ENCODE results near the gene PCP4L1.
"Not testable (repeated sequence)": the region's sequence is repeated elsewhere in the genome, so short reads cannot be mapped to it uniquely, and the experiment has no call there.

Gene PCP4L1

GRCh38 chr1:161228032-161228431, 30.5 kb upstream of the PCP4L1 start:
- no peak for DNase-seq (ENCODE audit: low read depth)

DNA sequence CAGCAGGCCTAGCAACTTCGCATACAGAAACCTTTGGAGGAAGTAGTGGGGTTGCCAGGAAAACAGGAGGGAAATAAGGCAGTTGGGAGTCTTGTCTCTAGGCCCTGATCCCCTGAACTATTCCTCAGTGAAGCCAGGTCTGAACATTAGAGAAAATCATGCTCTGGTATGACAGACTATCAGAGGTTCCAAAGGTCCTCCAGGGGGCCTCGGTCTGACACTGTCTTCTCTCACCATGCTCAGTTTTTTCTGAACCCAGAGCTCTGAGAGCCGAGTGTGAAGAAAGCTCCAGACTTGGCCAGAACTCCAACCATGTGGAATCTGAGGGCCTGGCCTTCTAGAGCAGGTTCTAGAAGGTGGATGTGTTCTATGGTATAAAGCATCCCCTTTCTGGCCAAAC, 28.6 kb upstream of the PCP4L1 start:
- DNase-seq (ENCODE audit: low read depth): no peak

DNA sequence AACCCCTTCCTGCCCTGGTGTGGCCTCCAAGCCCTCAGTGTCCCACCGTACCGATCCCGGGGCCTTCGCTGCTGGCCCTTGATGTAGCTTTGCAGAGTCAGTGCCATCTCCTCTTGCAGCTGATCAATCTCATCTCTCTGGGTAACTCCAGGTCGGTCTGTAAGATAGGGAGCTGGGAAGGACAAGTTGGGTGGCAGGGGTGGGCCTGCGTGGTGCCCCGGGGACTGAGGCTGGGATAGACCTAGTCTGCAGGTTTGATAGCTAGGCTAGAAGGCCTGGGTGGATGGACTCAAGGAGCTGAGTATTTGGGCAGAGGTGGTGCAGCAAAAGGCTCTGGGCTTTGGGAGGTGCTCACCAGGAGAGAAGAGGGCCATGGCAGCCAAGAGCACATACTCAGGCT, 27.8 kb upstream of the PCP4L1 start:
- DNase-seq (ENCODE audit: low read depth): no peak

DNA sequence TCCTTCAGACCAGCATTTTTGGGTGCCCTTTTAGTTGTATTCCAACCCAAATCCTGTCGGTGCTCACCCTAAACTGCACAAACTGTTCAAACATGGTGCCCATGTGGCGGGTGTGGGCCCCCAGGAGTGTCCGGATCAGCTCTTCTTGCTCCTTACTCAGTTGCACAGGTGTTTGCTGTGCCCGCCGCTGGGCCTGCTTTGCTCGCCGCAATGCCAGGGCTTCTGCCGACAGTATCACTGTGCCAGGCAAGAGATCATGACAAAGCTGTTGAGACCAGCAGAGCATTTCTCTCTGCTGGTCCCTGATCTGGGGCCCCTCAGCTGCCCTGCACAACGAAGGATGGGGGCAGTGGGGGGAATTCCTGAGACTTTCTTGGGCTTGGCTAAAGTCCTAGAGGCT, 25.4 kb upstream of the PCP4L1 start:
- no peak for DNase-seq (ENCODE audit: low read depth)

- DNase-seq (ENCODE audit: low read depth): no peak
Measured at GRCh38 chr1:161235957-161236775, 22.4 kb upstream of the PCP4L1 start.

- DNase-seq (ENCODE audit: low read depth): no peak
Measured at GRCh38 chr1:161238039-161238473, 20.5 kb upstream of the PCP4L1 start, which contains the start of gene NR1I3. NR1I3 (minus strand) TSS chr1:161238203; CDS start chr1:161236565, 1,638 bp downstream.

DNA sequence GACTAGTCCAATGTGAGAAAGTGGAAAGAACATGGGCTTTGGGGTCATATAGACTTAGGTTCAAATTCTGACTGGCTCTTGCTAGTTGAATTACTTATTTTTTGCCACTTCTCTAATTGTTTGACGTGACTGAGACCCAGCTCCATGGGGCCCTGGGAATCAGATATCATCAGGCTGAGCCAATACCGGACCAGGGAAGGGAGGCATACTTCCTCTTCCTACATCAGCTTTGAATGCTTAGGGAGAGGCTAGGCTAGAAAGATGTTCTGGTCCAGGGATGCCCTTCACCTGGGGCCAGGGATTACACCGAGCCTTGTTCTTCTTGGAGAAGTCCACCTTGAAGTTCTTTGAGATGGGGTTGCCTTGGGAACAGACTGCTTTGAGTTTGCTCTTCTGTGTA, 16.9 kb upstream of the PCP4L1 start:
- no peak for DNase-seq (ENCODE audit: low read depth)

DNA sequence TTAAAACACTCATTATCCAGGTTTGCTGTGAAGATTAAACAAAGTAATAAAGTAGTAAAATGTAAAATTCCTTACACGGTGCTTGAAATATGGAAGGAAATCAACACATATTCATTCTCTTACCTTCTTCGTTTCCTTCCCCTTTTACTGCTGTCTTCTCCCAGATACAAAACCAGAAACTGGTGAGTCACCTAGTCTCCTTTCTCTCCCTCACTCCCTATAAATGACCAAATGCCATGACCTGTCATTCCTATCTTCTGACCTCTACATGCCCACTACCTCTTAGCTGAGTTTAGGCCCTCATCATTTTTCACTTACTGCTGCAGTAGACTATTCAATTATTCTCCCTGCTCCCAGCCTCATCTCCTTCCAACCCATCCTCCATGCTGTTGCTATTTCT, 16.2 kb upstream of the PCP4L1 start:
- peak; percentile 23 for DNase-seq (ENCODE audit: low read depth)

GRCh38 chr1:161244888-161245287, 13.7 kb upstream of the PCP4L1 start:
- no peak for DNase-seq (ENCODE audit: low read depth)

DNA sequence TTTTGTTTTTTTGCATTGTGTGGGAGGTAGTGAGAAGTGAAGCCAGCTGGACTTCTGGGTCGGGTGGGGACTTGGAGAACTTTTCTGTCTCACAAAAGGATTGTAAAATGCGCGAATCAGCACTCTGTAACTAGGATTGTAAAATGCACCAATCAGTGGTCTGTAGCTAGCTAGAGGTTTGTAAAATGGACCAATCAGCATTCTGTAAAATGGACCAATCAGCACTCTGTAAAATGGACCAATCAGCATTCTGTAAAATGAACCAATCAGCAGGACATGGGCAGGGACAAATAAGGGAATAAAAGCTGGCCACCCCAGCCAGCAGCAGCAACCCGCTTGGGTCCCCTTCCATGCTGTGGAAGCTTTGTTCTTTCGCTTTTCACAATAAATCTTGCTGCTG, 8.4 kb upstream of the PCP4L1 start:
- not testable (repeated sequence) for DNase-seq (ENCODE audit: low read depth)

GRCh38 chr1:161250829-161251228, 7.7 kb upstream of the PCP4L1 start:
- no peak for DNase-seq (ENCODE audit: low read depth)

DNA sequence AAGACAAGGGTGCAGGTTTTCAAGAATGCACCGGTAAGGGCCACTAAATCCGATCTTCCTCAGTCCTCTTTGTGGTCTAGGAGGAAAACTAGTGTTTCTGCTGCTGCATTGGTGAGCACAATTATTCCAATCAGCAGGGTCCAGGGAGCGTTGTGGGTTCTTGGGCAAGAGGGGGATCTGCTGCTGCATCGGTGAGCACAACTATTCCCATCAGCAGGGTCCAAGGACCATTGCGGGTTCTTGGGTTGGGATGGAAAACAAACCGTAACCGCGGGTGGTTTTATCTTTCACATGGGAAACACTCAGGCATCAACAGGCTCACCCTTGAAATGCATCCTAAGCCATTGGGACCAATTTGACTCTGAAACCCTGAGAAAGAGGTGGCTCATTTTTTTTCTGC, 7.0 kb upstream of the PCP4L1 start:
- no peak for DNase-seq (ENCODE audit: low read depth)

GRCh38 chr1:161255302-161255701, 3.2 kb upstream of the PCP4L1 start:
- DNase-seq (ENCODE audit: low read depth): not testable (repeated sequence)

GRCh38 chr1:161255955-161256520, 2.5 kb upstream of the PCP4L1 start:
- not testable (repeated sequence) for DNase-seq (ENCODE audit: low read depth)

DNA sequence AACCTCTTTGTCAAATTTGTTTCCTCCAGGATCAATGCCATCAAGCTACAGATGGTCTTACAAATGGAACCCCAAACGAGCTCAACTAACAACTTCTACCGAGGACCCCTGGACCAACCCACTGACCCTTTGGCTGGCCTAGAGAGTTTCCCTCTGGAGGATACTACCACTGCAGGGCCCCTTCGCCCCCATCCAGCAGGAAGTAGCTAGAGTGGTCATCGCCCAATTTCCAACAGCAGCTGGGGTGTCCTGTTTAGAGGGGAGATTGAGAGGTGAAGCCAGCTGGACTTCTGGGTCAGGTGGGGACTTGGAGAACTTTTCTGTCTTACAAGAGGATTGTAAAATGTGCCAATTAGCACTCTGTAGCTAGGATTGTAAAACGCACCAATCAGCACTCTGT, 1.4 kb upstream of the PCP4L1 start:
- not testable (repeated sequence) for DNase-seq (ENCODE audit: low read depth)

DNA sequence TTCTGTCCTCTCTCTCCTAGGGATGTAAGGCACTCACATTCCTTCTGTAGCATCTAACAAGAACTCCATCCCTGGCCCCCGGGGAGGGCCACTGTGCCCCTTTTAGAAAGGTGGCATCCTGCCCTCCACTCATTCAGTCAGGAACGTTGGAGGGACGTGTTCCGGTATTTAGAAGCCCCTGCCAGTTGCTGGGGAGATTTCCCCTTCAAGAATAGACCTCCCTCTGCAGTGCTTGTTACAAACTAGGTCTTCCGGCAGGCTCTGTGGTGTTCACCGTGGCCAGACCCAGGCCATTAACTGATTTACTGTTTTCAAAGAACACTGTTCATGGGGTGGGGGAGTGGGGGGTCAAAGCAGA, 779 bp downstream of the PCP4L1 start:
- DNase-seq (ENCODE audit: low read depth): no peak

GRCh38 chr1:161259765-161260164, 1.2 kb downstream of the PCP4L1 start:
- DNase-seq (ENCODE audit: low read depth): no peak

- DNase-seq (ENCODE audit: low read depth): no peak
Measured at GRCh38 chr1:161260376-161261260, 2.1 kb downstream of the PCP4L1 start.

- no peak for DNase-seq (ENCODE audit: low read depth)
Measured at GRCh38 chr1:161261261-161262235, 3.0 kb downstream of the PCP4L1 start.

- DNase-seq (ENCODE audit: low read depth): no peak
Measured at GRCh38 chr1:161265305-161265704, 6.8 kb downstream of the PCP4L1 start.

- DNase-seq (ENCODE audit: low read depth): no peak
Measured at GRCh38 chr1:161266202-161266601, 7.7 kb downstream of the PCP4L1 start.

DNA sequence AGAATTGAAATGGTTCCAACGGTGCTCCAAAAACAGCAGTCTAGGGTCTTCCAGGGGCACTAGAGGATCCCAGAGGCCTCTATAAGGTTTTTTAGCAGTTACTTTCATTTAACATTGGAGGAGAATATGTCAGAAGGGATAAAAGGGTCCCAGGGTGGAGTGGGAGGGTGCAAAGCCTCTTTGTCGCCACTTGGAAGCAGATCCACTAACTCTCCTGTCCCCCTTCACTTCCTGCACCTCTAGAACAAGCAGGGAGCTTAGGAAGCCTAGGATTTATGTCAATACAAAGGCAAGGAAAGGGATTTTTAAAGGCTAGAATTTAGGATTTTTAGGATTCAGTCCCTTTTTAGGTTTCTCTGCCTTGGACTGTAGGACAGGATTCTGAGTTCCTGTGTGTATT, 8.3 kb downstream of the PCP4L1 start:
- DNase-seq (ENCODE audit: low read depth): no peak

Measured in HS-5 (cell line).